GM23338 (cell line): ENCODE results near the gene HK1. TPM values are rescaled to one million over a fixed set of nuclear protein-coding genes. Genes with fewer than 3 reads are reported as not detected.

Experiments
- JUNB ChIP-seq: IDR thresholded peaks from one replicate; pipeline ENCODE4 v1.6.1; 2016; ENCODE audit warnings: antibody characterized with exemption; ENCODE audit not compliant: unreplicated experiment
- POLR2AphosphoS5 ChIP-seq: IDR thresholded peaks from 2 replicates; pipeline ENCODE4 v1.6.1; 2016; ENCODE audit warnings: antibody characterized with exemption, low read depth
- REST ChIP-seq: IDR thresholded peaks from one replicate; pipeline ENCODE4 v1.6.1; 2018; ENCODE audit warnings: antibody characterized with exemption; ENCODE audit not compliant: unreplicated experiment
- polyA plus RNA-seq: library from polyadenylated mRNA; unstranded; fragments of >200 nt; fragmentation: Nextera tagmentation; extraction: Ambion mirVana; gene quantifications from 2 replicates; pipeline ENCODE4 v1.2.1, GENCODE V29; 2016
- total RNA-seq: library from RNA; depleted of rRNA; stranded (reverse); fragments of >200 nt; shearing (Covaris generic); gene quantifications from 2 replicates; pipeline ENCODE4 v1.2.3, GENCODE V29; 2014
- TF ChIP-seq, protein P1 (sequence below): fragments of 250-450 bp; sonication (Bioruptor Pico); IDR thresholded peaks from 2 replicates; pipeline ENCODE4 v1.5.0; 2020; ENCODE audit warnings: mild to moderate bottlenecking, moderate library complexity
- TF ChIP-seq, protein P2 (sequence below): IDR thresholded peaks from 2 replicates; pipeline ENCODE4 v1.6.1; 2016; ENCODE audit warnings: antibody characterized with exemption

Gene HK1
- total and polyA plus RNA-seq, 2 experiments from 2014 or later = 76.6 to 229 TPM

GRCh38 chr10:69332278-69333010, 54.1 kb downstream of the HK1 start (continued):
- TF ChIP-seq, protein P1, sequence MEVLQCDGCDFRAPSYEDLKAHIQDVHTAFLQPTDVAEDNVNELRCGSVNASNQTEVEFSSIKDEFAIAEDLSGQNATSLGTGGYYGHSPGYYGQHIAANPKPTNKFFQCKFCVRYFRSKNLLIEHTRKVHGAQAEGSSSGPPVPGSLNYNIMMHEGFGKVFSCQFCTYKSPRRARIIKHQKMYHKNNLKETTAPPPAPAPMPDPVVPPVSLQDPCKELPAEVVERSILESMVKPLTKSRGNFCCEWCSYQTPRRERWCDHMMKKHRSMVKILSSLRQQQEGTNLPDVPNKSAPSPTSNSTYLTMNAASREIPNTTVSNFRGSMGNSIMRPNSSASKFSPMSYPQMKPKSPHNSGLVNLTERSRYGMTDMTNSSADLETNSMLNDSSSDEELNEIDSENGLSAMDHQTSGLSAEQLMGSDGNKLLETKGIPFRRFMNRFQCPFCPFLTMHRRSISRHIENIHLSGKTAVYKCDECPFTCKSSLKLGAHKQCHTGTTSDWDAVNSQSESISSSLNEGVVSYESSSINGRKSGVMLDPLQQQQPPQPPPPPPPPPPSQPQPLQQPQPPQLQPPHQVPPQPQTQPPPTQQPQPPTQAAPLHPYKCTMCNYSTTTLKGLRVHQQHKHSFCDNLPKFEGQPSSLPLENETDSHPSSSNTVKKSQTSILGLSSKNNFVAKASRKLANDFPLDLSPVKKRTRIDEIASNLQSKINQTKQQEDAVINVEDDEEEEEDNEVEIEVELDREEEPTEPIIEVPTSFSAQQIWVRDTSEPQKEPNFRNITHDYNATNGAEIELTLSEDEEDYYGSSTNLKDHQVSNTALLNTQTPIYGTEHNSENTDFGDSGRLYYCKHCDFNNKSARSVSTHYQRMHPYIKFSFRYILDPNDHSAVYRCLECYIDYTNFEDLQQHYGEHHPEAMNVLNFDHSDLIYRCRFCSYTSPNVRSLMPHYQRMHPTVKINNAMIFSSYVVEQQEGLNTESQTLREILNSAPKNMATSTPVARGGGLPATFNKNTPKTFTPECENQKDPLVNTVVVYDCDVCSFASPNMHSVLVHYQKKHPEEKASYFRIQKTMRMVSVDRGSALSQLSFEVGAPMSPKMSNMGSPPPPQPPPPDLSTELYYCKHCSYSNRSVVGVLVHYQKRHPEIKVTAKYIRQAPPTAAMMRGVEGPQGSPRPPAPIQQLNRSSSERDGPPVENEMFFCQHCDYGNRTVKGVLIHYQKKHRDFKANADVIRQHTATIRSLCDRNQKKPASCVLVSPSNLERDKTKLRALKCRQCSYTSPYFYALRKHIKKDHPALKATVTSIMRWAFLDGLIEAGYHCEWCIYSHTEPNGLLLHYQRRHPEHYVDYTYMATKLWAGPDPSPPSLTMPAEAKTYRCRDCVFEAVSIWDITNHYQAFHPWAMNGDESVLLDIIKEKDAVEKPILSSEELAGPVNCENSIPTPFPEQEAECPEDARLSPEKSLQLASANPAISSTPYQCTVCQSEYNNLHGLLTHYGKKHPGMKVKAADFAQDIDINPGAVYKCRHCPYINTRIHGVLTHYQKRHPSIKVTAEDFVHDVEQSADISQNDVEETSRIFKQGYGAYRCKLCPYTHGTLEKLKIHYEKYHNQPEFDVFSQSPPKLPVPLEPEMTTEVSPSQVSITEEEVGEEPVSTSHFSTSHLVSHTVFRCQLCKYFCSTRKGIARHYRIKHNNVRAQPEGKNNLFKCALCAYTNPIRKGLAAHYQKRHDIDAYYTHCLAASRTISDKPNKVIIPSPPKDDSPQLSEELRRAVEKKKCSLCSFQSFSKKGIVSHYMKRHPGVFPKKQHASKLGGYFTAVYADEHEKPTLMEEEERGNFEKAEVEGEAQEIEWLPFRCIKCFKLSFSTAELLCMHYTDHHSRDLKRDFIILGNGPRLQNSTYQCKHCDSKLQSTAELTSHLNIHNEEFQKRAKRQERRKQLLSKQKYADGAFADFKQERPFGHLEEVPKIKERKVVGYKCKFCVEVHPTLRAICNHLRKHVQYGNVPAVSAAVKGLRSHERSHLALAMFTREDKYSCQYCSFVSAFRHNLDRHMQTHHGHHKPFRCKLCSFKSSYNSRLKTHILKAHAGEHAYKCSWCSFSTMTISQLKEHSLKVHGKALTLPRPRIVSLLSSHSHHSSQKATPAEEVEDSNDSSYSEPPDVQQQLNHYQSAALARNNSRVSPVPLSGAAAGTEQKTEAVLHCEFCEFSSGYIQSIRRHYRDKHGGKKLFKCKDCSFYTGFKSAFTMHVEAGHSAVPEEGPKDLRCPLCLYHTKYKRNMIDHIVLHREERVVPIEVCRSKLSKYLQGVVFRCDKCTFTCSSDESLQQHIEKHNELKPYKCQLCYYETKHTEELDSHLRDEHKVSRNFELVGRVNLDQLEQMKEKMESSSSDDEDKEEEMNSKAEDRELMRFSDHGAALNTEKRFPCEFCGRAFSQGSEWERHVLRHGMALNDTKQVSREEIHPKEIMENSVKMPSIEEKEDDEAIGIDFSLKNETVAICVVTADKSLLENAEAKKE (CRISPR knock-in tag) = no peak
- TF ChIP-seq, protein P2, sequence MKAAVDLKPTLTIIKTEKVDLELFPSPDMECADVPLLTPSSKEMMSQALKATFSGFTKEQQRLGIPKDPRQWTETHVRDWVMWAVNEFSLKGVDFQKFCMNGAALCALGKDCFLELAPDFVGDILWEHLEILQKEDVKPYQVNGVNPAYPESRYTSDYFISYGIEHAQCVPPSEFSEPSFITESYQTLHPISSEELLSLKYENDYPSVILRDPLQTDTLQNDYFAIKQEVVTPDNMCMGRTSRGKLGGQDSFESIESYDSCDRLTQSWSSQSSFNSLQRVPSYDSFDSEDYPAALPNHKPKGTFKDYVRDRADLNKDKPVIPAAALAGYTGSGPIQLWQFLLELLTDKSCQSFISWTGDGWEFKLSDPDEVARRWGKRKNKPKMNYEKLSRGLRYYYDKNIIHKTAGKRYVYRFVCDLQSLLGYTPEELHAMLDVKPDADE = no peak
- TF ChIP-seq POLR2AphosphoS5 = no peak
- no peak for TF ChIP-seq JUNB
- no peak for TF ChIP-seq REST
